HEK293 (cell line): ENCODE data around the gene NAV2.

Experiments
- CTCF ChIA-PET: fragments of 350-600 bp; formaldehyde crosslinking; extraction: SDS; loops from one replicate; lab custom pipeline; 2021; ENCODE audit warnings: antibody characterized with exemption; lab: Yijun Ruan, JAX
- POLR2A ChIA-PET: fragments of 300-600 bp; formaldehyde crosslinking; extraction: SDS; loops from one replicate; lab custom pipeline; 2020; ENCODE audit warnings: antibody characterized with exemption, inconsistent platforms; lab: Yijun Ruan, JAX
- H3K27ac ChIP-seq: fragments of 200-500 bp; sonication (Bioruptor generic); 2 replicates; pipeline ENCODE4 v1.5.1; 2014; ENCODE audit warnings: low read depth, low read length, control low read depth, inconsistent platforms; ENCODE audit errors: extremely low read depth
- H3K36me3 ChIP-seq, 2 experiments: fragments of 200-500 bp in 1 of 2; sonication (Bioruptor generic) in 1 of 2; 1 replicate in 1 of 2; 2 replicates in 1 of 2; pipeline ENCODE4 v1.5.1; 2014 to 2017; ENCODE audit warnings: inconsistent platforms in 2 of 2, low read length in 2 of 2; ENCODE audit not compliant: control insufficient read depth in 2 of 2, insufficient read depth in 1 of 2
- H3K4me1 ChIP-seq: fragments of 200-500 bp; sonication (Bioruptor generic); 2 replicates; pipeline ENCODE4 v1.5.1; 2014; ENCODE audit warnings: mild to moderate bottlenecking, low read length, inconsistent platforms; ENCODE audit not compliant: control insufficient read depth, insufficient read depth
- H3K4me3 ChIP-seq: 2 replicates; pipeline ENCODE4 v1.5.1; 2011; ENCODE audit warnings: low read depth, mild to moderate bottlenecking, control low read depth, low read length, moderate library complexity
- H3K9me3 ChIP-seq: fragments of 200-500 bp; sonication (Bioruptor generic); 2 replicates; pipeline ENCODE4 v1.5.1; 2014; ENCODE audit warnings: low read depth, low read length, inconsistent platforms; ENCODE audit not compliant: control insufficient read depth, insufficient read depth
- GLI2 ChIP-seq: fragments of 450-650 bp; formaldehyde crosslinking; IDR thresholded peaks from 2 replicates; pipeline ENCODE4; 2017; ENCODE audit warnings: missing biosample characterization, missing genetic modification characterization, low read depth, borderline replicate concordance
- HOXA7 ChIP-seq: sonication (generic); formaldehyde crosslinking; IDR thresholded peaks from 2 replicates; pipeline ENCODE4 v1.8.1; 2022; ENCODE audit warnings: missing genetic modification reagents, borderline replicate concordance
- HOXD13 ChIP-seq: sonication (generic); formaldehyde crosslinking; IDR thresholded peaks from 2 replicates; pipeline ENCODE4 v1.8.0; 2022; ENCODE audit warnings: missing genetic modification reagents, borderline replicate concordance
- KLF1 ChIP-seq: fragments of 450-650 bp; formaldehyde crosslinking; IDR thresholded peaks from 2 replicates; pipeline ENCODE4 v1.5.1; 2016; ENCODE audit warnings: missing biosample characterization, missing genetic modification characterization
- KLF16 ChIP-seq: fragments of 450-650 bp; formaldehyde crosslinking; IDR thresholded peaks from 2 replicates; pipeline ENCODE4 v1.5.1; 2017; ENCODE audit warnings: missing biosample characterization, missing genetic modification characterization
- OSR2 ChIP-seq: fragments of 450-650 bp; formaldehyde crosslinking; IDR thresholded peaks from 2 replicates; pipeline ENCODE4 v1.5.1; 2016; ENCODE audit warnings: missing biosample characterization, missing genetic modification characterization
- ZBTB8A ChIP-seq: fragments of 450-650 bp; formaldehyde crosslinking; IDR thresholded peaks from 2 replicates; pipeline ENCODE4 v1.5.1; 2016; ENCODE audit warnings: missing biosample characterization, missing genetic modification characterization
- ZEB2 ChIP-seq: fragments of 450-650 bp; formaldehyde crosslinking; IDR thresholded peaks from 2 replicates; pipeline ENCODE4 v1.5.1; 2016; ENCODE audit warnings: missing biosample characterization, missing genetic modification characterization
- ZNF16 ChIP-seq: fragments of 450-650 bp; formaldehyde crosslinking; IDR thresholded peaks from 2 replicates; pipeline ENCODE4 v1.5.1; 2016; ENCODE audit warnings: low read depth, missing biosample characterization, missing genetic modification characterization
- ZNF202 ChIP-seq: fragments of 450-650 bp; formaldehyde crosslinking; IDR thresholded peaks from 2 replicates; pipeline ENCODE4 v1.5.1; 2016; ENCODE audit warnings: missing biosample characterization, missing genetic modification characterization, borderline replicate concordance
- ZNF292 ChIP-seq: fragments of 450-650 bp; formaldehyde crosslinking; IDR thresholded peaks from 2 replicates; pipeline ENCODE4 v1.5.1; 2016; ENCODE audit warnings: low read depth, missing biosample characterization, missing genetic modification characterization, borderline replicate concordance
- ZNF366 ChIP-seq: fragments of 450-650 bp; formaldehyde crosslinking; conservative IDR thresholded peaks from 2 replicates; pipeline ENCODE4 v1.5.1; 2016; ENCODE audit warnings: missing biosample characterization, missing genetic modification characterization
- ZNF37A ChIP-seq: fragments of 450-650 bp; IDR thresholded peaks from 2 replicates; pipeline ENCODE4 v1.5.1; 2018; ENCODE audit warnings: missing biosample characterization, missing genetic modification characterization
- ZNF398 ChIP-seq: fragments of 450-650 bp; formaldehyde crosslinking; IDR thresholded peaks from 2 replicates; pipeline ENCODE4 v1.5.1; 2017; ENCODE audit warnings: missing biosample characterization, missing genetic modification characterization
- ZNF416 ChIP-seq: fragments of 450-650 bp; formaldehyde crosslinking; IDR thresholded peaks from 2 replicates; pipeline ENCODE4 v1.5.1; 2016; ENCODE audit warnings: missing biosample characterization, missing genetic modification characterization
- ZNF488 ChIP-seq: fragments of 450-650 bp; formaldehyde crosslinking; IDR thresholded peaks from 2 replicates; pipeline ENCODE4 v1.5.1; 2016; ENCODE audit warnings: missing biosample characterization, missing genetic modification characterization
- ZNF501 ChIP-seq: fragments of 450-650 bp; formaldehyde crosslinking; IDR thresholded peaks from 2 replicates; pipeline ENCODE4 v1.5.1; 2016; ENCODE audit warnings: missing biosample characterization, missing genetic modification characterization
- ZNF600 ChIP-seq: fragments of 450-650 bp; formaldehyde crosslinking; IDR thresholded peaks from 2 replicates; pipeline ENCODE4 v1.5.1; 2016; ENCODE audit warnings: missing biosample characterization, missing genetic modification characterization
- ZNF610 ChIP-seq: fragments of 450-650 bp; formaldehyde crosslinking; IDR thresholded peaks from 2 replicates; pipeline ENCODE4 v1.5.1; 2016; ENCODE audit warnings: missing biosample characterization, missing genetic modification characterization, borderline replicate concordance
- ZNF660 ChIP-seq: fragments of 450-650 bp; IDR thresholded peaks from 2 replicates; pipeline ENCODE4 v1.5.1; 2018; ENCODE audit warnings: missing biosample characterization, mild to moderate bottlenecking, missing genetic modification characterization
- ZSCAN18 ChIP-seq: fragments of 450-650 bp; formaldehyde crosslinking; IDR thresholded peaks from 2 replicates; pipeline ENCODE4 v1.5.1; 2016; ENCODE audit warnings: missing biosample characterization, missing genetic modification characterization
- ZXDB ChIP-seq: fragments of 450-650 bp; formaldehyde crosslinking; IDR thresholded peaks from 2 replicates; pipeline ENCODE4 v1.5.1; 2016; ENCODE audit warnings: missing biosample characterization, missing genetic modification characterization
- TF ChIP-seq, protein P1 (sequence below): fragments of 450-650 bp; formaldehyde crosslinking; IDR thresholded peaks from 2 replicates; pipeline ENCODE4 v1.5.1; 2016; ENCODE audit warnings: missing biosample characterization, missing genetic modification characterization
- TF ChIP-seq, protein P2 (sequence below): fragments of 450-650 bp; formaldehyde crosslinking; IDR thresholded peaks from 2 replicates; pipeline ENCODE4 v1.5.1; 2016; ENCODE audit warnings: missing biosample characterization, missing genetic modification characterization

The NAV2 gene

GRCh38 chr11:19871531-19871930 lies 158.9 kb downstream of the NAV2 start:
- no peaks in the 10 kb centered on the region for H3K9me3 ChIP-seq
- H3K36me3 ChIP-seq: no peaks in the 10 kb centered on the region
- TF ChIP-seq ZNF37A (tag by site-specific recombination): no peak
- TF ChIP-seq ZNF501 (tag by site-specific recombination): no peak
- TF ChIP-seq ZEB2 (tag by site-specific recombination): no peak
- no peak for TF ChIP-seq ZSCAN18 (tag by site-specific recombination)
- TF ChIP-seq HOXD13 (CRISPR knock-in tag): no peak
- no peak for TF ChIP-seq KLF1
- no peak for TF ChIP-seq OSR2 (tag by site-specific recombination)
- no peak for TF ChIP-seq ZXDB (tag by site-specific recombination)
- no peak for TF ChIP-seq ZNF488 (tag by site-specific recombination)
- TF ChIP-seq ZBTB8A (tag by site-specific recombination): no peak
- TF ChIP-seq, protein P1, sequence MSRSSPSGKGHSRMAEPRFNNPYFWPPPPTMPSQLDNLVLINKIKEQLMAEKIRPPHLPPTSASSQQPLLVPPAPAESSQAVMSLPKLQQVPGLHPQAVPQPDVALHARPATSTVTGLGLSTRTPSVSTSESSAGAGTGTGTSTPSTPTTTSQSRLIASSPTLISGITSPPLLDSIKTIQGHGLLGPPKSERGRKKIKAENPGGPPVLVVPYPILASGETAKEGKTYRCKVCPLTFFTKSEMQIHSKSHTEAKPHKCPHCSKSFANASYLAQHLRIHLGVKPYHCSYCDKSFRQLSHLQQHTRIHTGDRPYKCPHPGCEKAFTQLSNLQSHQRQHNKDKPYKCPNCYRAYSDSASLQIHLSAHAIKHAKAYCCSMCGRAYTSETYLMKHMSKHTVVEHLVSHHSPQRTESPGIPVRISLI (tag by site-specific recombination): no peak
- no peak for TF ChIP-seq HOXA7 (CRISPR knock-in tag)
- TF ChIP-seq ZNF600 (tag by site-specific recombination): no peak
- no peak for TF ChIP-seq KLF16 (tag by site-specific recombination)
- H3K4me1 ChIP-seq: no peaks in the 10 kb centered on the region
- POLR2A ChIA-PET: no interaction called here
- CTCF ChIA-PET: interaction anchor here (1.2 kb wide), 1 partner anchor 10 kb away, joined by 4 read pairs; no protein-coding TSS in a partner anchor
- no peak overlapping the region for H3K4me3 ChIP-seq
- H3K27ac ChIP-seq: no peak overlapping the region

DNA sequence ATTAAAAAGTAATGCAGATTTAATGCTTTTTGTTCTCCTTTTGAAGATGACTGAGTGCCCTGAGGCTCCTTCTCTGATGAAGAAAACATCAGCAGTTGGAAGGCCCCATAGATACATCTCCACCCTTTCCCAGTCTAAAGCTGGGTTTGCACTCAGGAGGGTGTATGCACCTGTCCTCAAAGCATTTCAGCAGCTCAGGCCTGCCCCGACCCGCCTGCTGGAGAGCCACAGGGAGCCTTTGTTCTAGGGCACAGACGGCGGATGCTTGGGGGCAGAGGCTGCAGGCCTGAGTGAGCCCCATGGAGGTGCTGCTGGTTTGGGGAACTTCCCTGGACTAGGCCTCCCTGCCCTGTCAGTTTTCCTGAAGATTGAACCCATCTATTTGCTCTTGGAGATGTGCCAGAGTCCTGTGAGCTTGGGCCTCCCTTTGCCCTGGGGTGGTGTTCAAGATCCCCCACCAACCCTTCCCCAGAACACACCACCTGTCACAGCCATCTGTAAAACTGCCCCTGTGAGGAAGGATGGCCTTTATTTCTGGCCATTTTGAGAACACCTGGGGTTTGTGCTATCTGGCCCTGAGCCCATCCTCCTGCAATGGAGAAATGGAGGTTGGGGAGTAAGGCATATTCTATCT lies 160.0 kb downstream of the NAV2 start:
- no peaks in the 10 kb centered on the region for H3K36me3 ChIP-seq
- H3K4me3 ChIP-seq: no peak overlapping the region
- no peaks in the 10 kb centered on the region for H3K4me1 ChIP-seq
- TF ChIP-seq KLF16 (tag by site-specific recombination): no peak
- no peak for TF ChIP-seq ZNF202 (tag by site-specific recombination)
- no peak for TF ChIP-seq GLI2 (tag by site-specific recombination)
- no peaks in the 10 kb centered on the region for H3K9me3 ChIP-seq
- ChIA-PET CTCF (interaction anchor here (1.2 kb wide), 1 partner anchor 11 kb away, joined by 4 read pairs; no protein-coding TSS in a partner anchor), POLR2A (no interaction called here)
- no peak overlapping the region for H3K27ac ChIP-seq

GRCh38 chr11:19873730-19874129 lies 161.1 kb downstream of the NAV2 start:
- H3K27ac ChIP-seq: no peak overlapping the region
- no peak overlapping the region for H3K4me3 ChIP-seq
- CTCF ChIA-PET: no interaction called here
- H3K9me3 ChIP-seq: no peaks in the 10 kb centered on the region
- no peaks in the 10 kb centered on the region for H3K4me1 ChIP-seq
- H3K36me3 ChIP-seq: no peaks in the 10 kb centered on the region
- POLR2A ChIA-PET: no interaction called here
- no peak for TF ChIP-seq ZNF16 (tag by site-specific recombination)
- no peak for TF ChIP-seq ZNF660 (tag by site-specific recombination)
- no peak for TF ChIP-seq ZNF610 (tag by site-specific recombination)
- TF ChIP-seq ZNF292 (tag by site-specific recombination): no peak
- no peak for TF ChIP-seq ZNF366
- TF ChIP-seq, protein P2, sequence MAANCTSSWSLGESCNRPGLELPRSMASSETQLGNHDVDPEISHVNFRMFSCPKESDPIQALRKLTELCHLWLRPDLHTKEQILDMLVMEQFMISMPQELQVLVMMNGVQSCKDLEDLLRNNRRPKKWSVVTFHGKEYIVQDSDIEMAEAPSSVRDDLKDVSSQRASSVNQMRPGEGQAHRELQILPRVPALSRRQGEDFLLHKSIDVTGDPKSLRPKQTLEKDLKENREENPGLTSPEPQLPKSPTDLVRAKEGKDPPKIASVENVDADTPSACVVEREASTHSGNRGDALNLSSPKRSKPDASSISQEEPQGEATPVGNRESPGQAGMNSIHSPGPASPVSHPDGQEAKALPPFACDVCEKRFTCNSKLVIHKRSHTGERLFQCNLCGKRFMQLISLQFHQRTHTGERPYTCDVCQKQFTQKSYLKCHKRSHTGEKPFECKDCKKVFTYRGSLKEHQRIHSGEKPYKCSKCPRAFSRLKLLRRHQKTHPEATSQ (tag by site-specific recombination): no peak
- no peak for TF ChIP-seq ZNF416 (tag by site-specific recombination)
- no peak for TF ChIP-seq ZNF398 (tag by site-specific recombination)
